Colonic mucosa (tissue), 4 donors: ENCODE results near the gene CARD8. TPM values are rescaled to one million over a fixed set of nuclear protein-coding genes. Genes with fewer than 3 reads are reported as not detected.

Source experiments
- DNase-seq: peaks from one replicate; pipeline ENCODE4 v3.0.0-alpha.2; 2020
- H3K27ac ChIP-seq: fragments of 200-600 bp; one replicate; pipeline ENCODE4 v1.8.0; 2021
- H3K27me3 ChIP-seq: fragments of 200-600 bp; one replicate; pipeline ENCODE4 v1.8.0; 2021
- H3K36me3 ChIP-seq: fragments of 200-600 bp; one replicate; pipeline ENCODE4 v1.8.0; 2021
- H3K4me1 ChIP-seq: fragments of 200-600 bp; one replicate; pipeline ENCODE4 v1.8.0; 2021; ENCODE audit warnings: mild to moderate bottlenecking
- H3K4me3 ChIP-seq: fragments of 200-600 bp; one replicate; pipeline ENCODE4 v1.8.0; 2021
- H3K9ac ChIP-seq, 2 donors: one replicate each; pipeline ENCODE4 v1.7.0; 2013; ENCODE audit warnings: control low read depth in 2 of 2, low read depth in 2 of 2, low read length in 2 of 2
- H3K9me3 ChIP-seq: fragments of 200-600 bp; one replicate; pipeline ENCODE4 v1.8.0; 2021
- intact Hi-C: fragments of 100-400 bp; cut with DNase I; formaldehyde crosslinking; loops from one replicate; pipeline ENCODE4 v1.14.1; 2022
- total RNA-seq, 2 donors: library from RNA; stranded (reverse); fragmentation: NEBNext Ultra II Directional in 1 of 2; extraction: Animal tissue kit (Norgen Biotek cat#: 25700) in 1 of 2; gene quantifications; one replicate each; pipeline ENCODE4 v1.2.1, GENCODE V29; 2021
- TF ChIP-seq, protein P1 (sequence below): fragments of 200-600 bp; IDR thresholded peaks from one replicate; pipeline ENCODE4 v1.8.0; 2022; ENCODE audit warnings: antibody characterized with exemption, mild to moderate bottlenecking
- donor health status: healthy.
- donor health status: DM: no; HTN: no; CAD: no.
- donor health status: DM: no; HTN: no; CAD: no.

Gene CARD8
- total RNA-seq, 2 donors from 2014 or later: 17.9 to 20.3 TPM

GRCh38 chr19:48174445-48175030, 81.2 kb downstream of the CARD8 start:
- Histone ChIP-seq H3K9ac (no peak overlapping the region), H3K4me1 (peaks cover 4% of the 10 kb centered on the region), H3K36me3 (no peaks in the 10 kb centered on the region), H3K4me3 (no peak overlapping the region), H3K27ac (no peak overlapping the region), H3K9me3 (no peaks in the 10 kb centered on the region), H3K27me3 (no peaks in the 10 kb centered on the region)
- TF ChIP-seq, protein P1, sequence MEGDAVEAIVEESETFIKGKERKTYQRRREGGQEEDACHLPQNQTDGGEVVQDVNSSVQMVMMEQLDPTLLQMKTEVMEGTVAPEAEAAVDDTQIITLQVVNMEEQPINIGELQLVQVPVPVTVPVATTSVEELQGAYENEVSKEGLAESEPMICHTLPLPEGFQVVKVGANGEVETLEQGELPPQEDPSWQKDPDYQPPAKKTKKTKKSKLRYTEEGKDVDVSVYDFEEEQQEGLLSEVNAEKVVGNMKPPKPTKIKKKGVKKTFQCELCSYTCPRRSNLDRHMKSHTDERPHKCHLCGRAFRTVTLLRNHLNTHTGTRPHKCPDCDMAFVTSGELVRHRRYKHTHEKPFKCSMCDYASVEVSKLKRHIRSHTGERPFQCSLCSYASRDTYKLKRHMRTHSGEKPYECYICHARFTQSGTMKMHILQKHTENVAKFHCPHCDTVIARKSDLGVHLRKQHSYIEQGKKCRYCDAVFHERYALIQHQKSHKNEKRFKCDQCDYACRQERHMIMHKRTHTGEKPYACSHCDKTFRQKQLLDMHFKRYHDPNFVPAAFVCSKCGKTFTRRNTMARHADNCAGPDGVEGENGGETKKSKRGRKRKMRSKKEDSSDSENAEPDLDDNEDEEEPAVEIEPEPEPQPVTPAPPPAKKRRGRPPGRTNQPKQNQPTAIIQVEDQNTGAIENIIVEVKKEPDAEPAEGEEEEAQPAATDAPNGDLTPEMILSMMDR: no peak
- intact Hi-C loops: no loop called here
- no peak for DNase-seq

DNA sequence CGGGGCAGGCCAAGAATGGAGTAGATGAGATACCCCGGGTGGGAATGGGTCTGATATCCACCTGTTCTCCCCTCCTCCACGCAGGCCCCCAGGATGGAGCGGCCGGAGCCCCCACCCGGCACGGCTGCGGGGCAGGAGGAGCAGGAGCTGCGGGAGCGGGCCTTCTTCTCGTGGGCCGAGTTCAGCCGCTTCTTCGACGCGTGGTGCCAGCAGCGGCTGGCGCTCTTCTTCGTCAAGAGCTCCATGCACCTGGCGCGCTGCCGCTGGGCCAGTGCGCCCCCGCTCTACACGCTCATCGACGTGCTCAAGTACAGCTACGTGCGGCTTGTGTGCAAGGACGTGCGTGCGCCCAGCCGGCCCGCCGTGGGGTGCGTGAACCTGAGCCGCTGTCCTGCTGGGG, 84.0 kb downstream of the CARD8 start:
- Histone ChIP-seq H3K9me3 (no peaks in the 10 kb centered on the region), H3K27me3 (no peaks in the 10 kb centered on the region), H3K9ac (no peak overlapping the region), H3K4me1 (peaks cover 4% of the 10 kb centered on the region), H3K36me3 (no peaks in the 10 kb centered on the region), H3K27ac (no peak overlapping the region), H3K4me3 (no peak overlapping the region)
- TF ChIP-seq, protein P1: no peak
- DNase-seq: no peak
- intact Hi-C loops: no loop called here

DNA sequence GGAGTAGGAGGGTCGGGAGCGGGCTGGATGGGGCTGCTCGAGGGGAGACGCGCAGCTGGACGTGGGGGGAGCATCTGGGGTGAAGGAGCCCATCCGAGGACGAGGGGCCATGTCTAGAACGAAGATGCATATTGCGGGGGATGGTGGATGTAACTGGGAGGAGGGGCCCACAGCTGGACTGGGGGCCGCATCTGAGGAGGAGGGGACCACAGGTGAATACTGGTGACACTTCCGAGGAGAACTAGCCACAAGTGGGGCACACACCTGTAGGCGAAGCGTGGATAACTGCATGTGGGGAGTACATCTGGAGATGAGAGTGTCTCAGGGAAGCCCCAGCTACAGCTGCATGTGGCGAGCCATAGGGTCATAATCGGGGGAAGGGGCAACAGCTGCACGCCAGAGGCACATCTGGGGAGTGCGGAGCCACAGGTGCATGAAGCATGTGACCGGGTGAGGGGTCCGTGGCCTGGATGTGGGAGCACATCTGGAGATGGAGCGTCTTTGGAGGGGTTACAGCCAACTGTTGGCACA, 84.8 kb downstream of the CARD8 start:
- peak; percentile 28 for DNase-seq
- TF ChIP-seq, protein P1: no peak
- Histone ChIP-seq H3K27ac (peak overlapping the region; percentile 94), H3K36me3 (no peaks in the 10 kb centered on the region), H3K27me3 (no peaks in the 10 kb centered on the region), H3K4me1 (peaks cover 4% of the 10 kb centered on the region), H3K9me3 (no peaks in the 10 kb centered on the region), H3K4me3 (peak overlapping the region; percentile 84), H3K9ac (peak overlapping the region; percentile 87 to 90)
- intact Hi-C loops: no loop called here

DNA sequence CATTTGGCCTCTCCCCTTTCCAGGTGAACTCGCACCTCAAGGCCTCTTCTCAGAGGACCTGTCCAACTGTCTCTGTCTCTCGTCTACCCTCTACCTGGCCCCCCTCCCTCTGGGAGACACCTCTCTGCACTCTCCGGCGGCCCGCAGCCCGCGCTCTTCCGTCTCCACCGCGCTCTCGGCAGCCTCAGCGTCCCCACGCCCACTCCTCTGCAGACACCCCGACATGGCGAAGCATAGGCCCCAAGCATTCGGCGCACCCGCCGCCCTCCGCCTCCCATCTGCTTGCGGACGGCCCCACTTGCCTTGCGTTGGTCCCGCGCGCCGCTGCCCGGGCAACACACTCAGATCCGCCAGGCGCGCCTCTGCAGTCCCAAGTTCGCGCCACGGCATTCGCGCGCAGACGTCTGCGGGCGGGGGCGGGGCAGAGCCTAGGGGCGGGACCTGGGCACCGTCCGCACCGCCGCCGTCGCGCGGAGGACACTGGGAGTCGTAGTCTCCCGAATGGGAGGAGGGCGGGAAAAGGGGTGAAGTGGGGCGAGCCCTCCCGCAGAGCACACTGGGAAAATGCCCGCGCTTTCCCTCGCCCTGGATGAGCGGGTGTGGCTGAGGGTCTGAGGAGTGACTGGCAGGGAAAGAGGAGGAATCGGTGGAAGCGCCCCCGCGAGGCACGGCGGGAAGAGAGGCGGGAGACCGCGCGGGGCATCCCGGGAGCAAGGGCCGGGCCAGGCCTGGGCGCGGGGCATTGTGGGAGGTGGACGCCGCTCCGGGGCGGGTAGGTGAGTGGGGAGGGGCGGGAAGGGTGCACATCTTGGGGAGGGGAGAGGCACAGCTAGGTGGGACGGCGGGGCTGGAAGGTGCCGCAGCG, 85.5 kb downstream of the CARD8 start, which contains the start of the genes LIG1 and ZSWIM9:
LIG1 (minus strand) TSS at position 406 of the 865 bp plus-strand sequence. CDS start 4,778 bp downstream, outside the sequence.
ZSWIM9 (plus strand) TSS at position 742 of the 865 bp plus-strand sequence. CDS start 1,123 bp downstream, outside the sequence.
- Histone ChIP-seq H3K9ac (peak within 1 kb of the TSS; percentile 87 to 90), H3K4me3 (peak within 1 kb of the TSS; percentile 84), H3K9me3 (no peaks in the 10 kb centered on the region), H3K36me3 (no peaks in the 10 kb centered on the region), H3K27me3 (no peaks in the 10 kb centered on the region), H3K27ac (peak within 1 kb of the TSS; percentile 94), H3K4me1 (peaks cover 4% of the 10 kb centered on the region)
- intact Hi-C loops: no loop called here
- DNase-seq: peak; percentile 94
- TF ChIP-seq, protein P1: no peak

DNA sequence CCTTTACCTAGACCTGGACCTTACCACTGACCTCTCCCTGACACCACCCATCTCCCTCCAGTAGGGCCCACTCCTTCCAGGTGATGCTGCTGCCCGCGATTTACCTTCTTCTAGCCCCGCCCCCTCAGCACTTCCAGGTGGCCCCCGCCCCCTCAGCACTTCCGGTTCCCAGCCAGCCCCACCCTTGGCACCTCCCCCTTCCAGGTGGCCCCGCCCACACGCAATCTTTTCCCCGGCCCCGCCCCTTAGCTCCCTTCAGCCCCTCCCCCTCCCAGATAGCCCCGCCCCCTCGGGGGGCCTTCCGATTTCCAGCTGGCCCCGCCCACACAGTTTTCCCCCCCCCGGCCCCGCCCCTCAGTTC, 86.2 kb downstream of the CARD8 start:
- Histone ChIP-seq H3K4me1 (peaks cover 4% of the 10 kb centered on the region), H3K27me3 (no peaks in the 10 kb centered on the region), H3K27ac (peak overlapping the region; percentile 32), H3K36me3 (no peaks in the 10 kb centered on the region), H3K9ac (peak overlapping the region in 1 of 2 donors; percentile 28), H3K9me3 (no peaks in the 10 kb centered on the region), H3K4me3 (peak overlapping the region; percentile 84)
- peak; percentile 93 for DNase-seq
- intact Hi-C loops: no loop called here
- TF ChIP-seq, protein P1: no peak
